Pancreas (tissue), 10 donors: ENCODE data around the gene FST. TPM values are rescaled to one million over a fixed set of nuclear protein-coding genes. Genes with fewer than 3 reads are reported as not detected.

ENCODE experiments used
- ATAC-seq, 4 donors: fragments of 200-7000 bp; cut with Tn5 transposase; one replicate each; pipeline versions ENCODE4 v1.8.0 to v1.9.1; 2020; ENCODE audit warnings: mild to moderate bottlenecking in 4 of 4, moderate library complexity in 4 of 4
- DNase-seq, 6 donors: peaks; one replicate each; pipeline ENCODE4 v3.0.0-alpha.2; 2020
- FAIRE-seq: peaks from 2 replicates; lab custom pipeline; 2012; peaks lifted over from hg19 to GRCh38; lab: Jason Lieb, UNC
- H3K27ac ChIP-seq, 4 donors: fragments of 200-600 bp; sonication (generic); 1 replicate in 3 of 4; 2 replicates in 1 of 4; pipeline versions ENCODE4 v1.5.0 to v1.8.0; 2020
- H3K27me3 ChIP-seq, 4 donors: fragments of 200-600 bp; one replicate each; pipeline ENCODE4 v1.8.0; 2021
- H3K36me3 ChIP-seq, 3 donors: fragments of 200-600 bp; sonication (generic) in 1 of 3; one replicate each; pipeline versions ENCODE4 v1.5.0 to v1.8.0; 2020 to 2021
- H3K4me1 ChIP-seq, 3 donors: fragments of 200-600 bp; one replicate each; pipeline ENCODE4 v1.8.0; 2021
- H3K4me3 ChIP-seq, 4 donors: fragments of 200-600 bp; sonication (generic) in 2 of 4; one replicate each; pipeline versions ENCODE4 v1.5.0 to v1.8.0; 2020 to 2021
- H3K9me3 ChIP-seq, 4 donors: fragments of 200-600 bp; one replicate each; pipeline ENCODE4 v1.8.0; 2021
- WGBS, 2 donors: extraction: QIAGEN DNeasy Blood & Tissue Kit; methylation state at CpG; one replicate each; pipeline ENCODE4 v1.1.7; 2013; 5-methylcytosine and 5-hydroxymethylcytosine counted together
- intact Hi-C, 3 donors: fragments of 100-400 bp; cut with DNase I; formaldehyde crosslinking; loops; one replicate each; pipeline versions ENCODE4 v1.11.1 to v1.14.2; 2022
- polyA plus RNA-seq, 2 donors: library from polyadenylated mRNA; stranded (reverse); fragments of 200-250 nt; gene quantifications; one replicate each; pipeline ENCODE4 v1.2.3, GENCODE V29; 2013
- total RNA-seq, 6 donors: library from RNA; stranded (reverse); fragmentation: NEBNext Ultra II Directional in 4 of 6; extraction: Animal tissue kit (Norgen Biotek cat#: 25700) in 4 of 6; gene quantifications; one replicate each; pipeline versions ENCODE4 v1.2.1 to v1.2.4, GENCODE V29; 2021 to 2023
- TF ChIP-seq, protein P1 (sequence below), 4 donors: fragments of 200-600 bp; sonication (generic) in 3 of 4; IDR thresholded peaks; one replicate each; pipeline versions ENCODE4 v1.5.0 to v1.8.0; 2021; ENCODE audit warnings: antibody characterized with exemption in 4 of 4
- donor health status: healthy with polysubstance abuse.
- donor health status: DM: no; HTN: no; CAD: no; lungs with moderate emphysema.
- donor health status: DM: no; HTN: no; CAD: no.
- donor health status: control.
- donor health status: control.
- donor health status: Bipolar disorder and iron deficiency.
- donor health status: DM: yes; HTN: yes; CAD: no.
- donor health status: DM: no; HTN: no; CAD: no.
- donor health status: DM: no; HTN: no; CAD: no.
- donor health status: DM: yes; HTN: yes; CAD: no.

Gene FST
- total and polyA plus RNA-seq, 8 donors = 0.45 to 1.8 (median 0.81) TPM; not detected in 1

DNA sequence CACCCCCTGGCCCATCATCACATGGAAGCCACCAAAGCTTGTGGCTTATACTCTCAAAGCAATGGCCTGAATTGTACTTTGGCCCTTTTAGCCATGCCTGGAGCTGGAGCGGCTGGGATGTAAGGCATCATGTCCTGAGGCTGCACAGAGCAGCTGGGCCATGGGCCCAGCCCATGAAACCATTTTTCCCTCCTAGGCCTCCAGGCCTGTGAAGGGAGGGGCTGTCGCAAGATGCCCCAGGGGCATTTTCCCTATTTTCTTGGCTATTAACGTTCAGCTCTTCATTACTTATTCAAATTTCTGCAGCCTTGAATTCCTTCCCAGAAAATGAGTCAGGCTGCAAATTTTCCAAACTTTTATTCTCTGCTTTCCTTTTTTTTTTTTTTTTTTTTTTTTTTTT lies 27.7 kb downstream of the FST start:
- TF ChIP-seq, protein P1, sequence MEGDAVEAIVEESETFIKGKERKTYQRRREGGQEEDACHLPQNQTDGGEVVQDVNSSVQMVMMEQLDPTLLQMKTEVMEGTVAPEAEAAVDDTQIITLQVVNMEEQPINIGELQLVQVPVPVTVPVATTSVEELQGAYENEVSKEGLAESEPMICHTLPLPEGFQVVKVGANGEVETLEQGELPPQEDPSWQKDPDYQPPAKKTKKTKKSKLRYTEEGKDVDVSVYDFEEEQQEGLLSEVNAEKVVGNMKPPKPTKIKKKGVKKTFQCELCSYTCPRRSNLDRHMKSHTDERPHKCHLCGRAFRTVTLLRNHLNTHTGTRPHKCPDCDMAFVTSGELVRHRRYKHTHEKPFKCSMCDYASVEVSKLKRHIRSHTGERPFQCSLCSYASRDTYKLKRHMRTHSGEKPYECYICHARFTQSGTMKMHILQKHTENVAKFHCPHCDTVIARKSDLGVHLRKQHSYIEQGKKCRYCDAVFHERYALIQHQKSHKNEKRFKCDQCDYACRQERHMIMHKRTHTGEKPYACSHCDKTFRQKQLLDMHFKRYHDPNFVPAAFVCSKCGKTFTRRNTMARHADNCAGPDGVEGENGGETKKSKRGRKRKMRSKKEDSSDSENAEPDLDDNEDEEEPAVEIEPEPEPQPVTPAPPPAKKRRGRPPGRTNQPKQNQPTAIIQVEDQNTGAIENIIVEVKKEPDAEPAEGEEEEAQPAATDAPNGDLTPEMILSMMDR (IDR thresholded peaks at IDR 0.05) = no peak
- Histone ChIP-seq H3K9me3 (no peaks in the 10 kb centered on the region), H3K4me3 (no peak overlapping the region), H3K27me3 (no peaks in the 10 kb centered on the region), H3K27ac (no peak overlapping the region), H3K4me1 (no peaks in the 10 kb centered on the region), H3K36me3 (no peaks in the 10 kb centered on the region)
- intact Hi-C loops = no loop called here
- DNase-seq = no peak
- no peak for FAIRE-seq
- ATAC-seq = no peak
- WGBS, 2 donors = 75 to 82% methylated on average over 3 of the region's 3 CpGs

DNA sequence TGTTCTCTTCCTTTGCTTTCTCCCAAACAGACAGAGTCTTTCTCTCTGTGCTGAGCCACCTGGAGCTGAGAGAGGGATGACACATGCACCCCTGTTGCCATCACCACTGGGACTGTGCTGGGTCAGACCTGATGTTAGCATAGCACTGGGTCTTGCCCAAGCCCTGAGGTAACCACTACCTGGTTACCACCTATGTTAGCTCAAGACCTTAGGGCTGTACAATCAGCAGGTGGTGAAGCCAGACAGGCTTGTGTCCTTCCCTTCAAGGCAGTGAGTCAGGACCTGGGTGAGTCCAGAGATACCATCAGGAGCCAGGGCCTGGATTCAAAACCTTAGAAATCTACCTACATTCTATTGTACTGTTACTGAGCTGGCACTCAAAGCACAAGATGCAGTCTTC lies 32.1 kb downstream of the FST start:
- no peaks in the 10 kb centered on the region for H3K36me3 ChIP-seq
- DNase-seq (no peak), ATAC-seq (no peak), FAIRE-seq (no peak)
- no peak overlapping the region for H3K4me3 ChIP-seq
- no peaks in the 10 kb centered on the region for H3K9me3 ChIP-seq
- no peaks in the 10 kb centered on the region for H3K27me3 ChIP-seq
- H3K27ac ChIP-seq = no peak overlapping the region
- no peaks in the 10 kb centered on the region for H3K4me1 ChIP-seq
- intact Hi-C loops = no loop called here
- TF ChIP-seq, protein P1 (IDR thresholded peaks at IDR 0.05) = no peak

DNA sequence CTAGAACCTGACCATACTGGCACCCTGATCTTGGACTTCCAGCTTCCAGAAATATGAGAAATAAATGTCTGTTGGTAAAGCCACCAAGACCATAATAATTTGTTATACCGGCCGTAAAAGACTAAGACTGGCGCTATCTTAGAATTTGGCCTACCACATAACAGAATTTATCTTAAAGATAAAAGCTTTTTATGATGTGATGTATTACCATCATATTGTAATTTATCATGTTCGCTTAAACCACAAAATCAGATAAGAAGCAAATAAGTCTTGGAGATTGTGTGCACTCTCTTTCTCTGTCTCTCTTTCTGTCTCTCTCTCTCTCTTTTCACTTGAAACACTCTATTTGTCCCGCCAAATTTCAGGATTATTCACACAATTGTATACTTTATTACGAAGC lies 35.6 kb downstream of the FST start:
- FAIRE-seq = no peak
- no peaks in the 10 kb centered on the region for H3K36me3 ChIP-seq
- TF ChIP-seq, protein P1 (IDR thresholded peaks at IDR 0.05) = no peak

DNA sequence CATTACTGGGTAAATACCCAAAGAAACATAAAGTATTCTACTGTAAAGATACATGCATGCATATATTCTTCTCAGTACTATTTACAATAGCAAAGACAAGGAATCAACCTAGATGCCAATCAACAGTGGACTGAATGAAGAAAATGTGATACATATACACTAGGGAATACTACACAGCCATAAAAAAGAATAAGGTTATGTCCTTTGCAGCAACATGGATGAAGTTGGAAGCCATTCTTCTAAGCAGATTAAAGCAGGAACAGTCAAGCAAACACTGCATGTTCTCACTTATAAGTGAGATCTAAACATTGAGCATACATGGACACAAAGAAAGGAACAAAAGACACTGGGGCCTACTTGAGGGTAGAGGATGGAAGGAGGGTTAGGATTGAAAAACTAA lies 40.4 kb downstream of the FST start:
- H3K9me3 ChIP-seq = no peaks in the 10 kb centered on the region
- no peak for ATAC-seq
- intact Hi-C loops = no loop called here

More for the DNA sequence above, 35.6 kb downstream of the FST start:
- H3K9me3 ChIP-seq = no peaks in the 10 kb centered on the region
- H3K4me3 ChIP-seq = no peak overlapping the region
- H3K27me3 ChIP-seq = no peaks in the 10 kb centered on the region
- DNase-seq = no peak
- no peaks in the 10 kb centered on the region for H3K4me1 ChIP-seq
- no peak for ATAC-seq
- H3K27ac ChIP-seq = no peak overlapping the region
- intact Hi-C loops = no loop called here
- WGBS, 2 donors = 60 to 64% methylated on average over 6 of the region's 6 CpGs

More for the DNA sequence above, 40.4 kb downstream of the FST start:
- Histone ChIP-seq H3K27me3 (no peaks in the 10 kb centered on the region), H3K27ac (no peak overlapping the region), H3K36me3 (no peaks in the 10 kb centered on the region), H3K4me3 (no peak overlapping the region), H3K4me1 (no peaks in the 10 kb centered on the region)
- TF ChIP-seq, protein P1 (IDR thresholded peaks at IDR 0.05) = no peak
- DNase-seq = no peak
- no peak for FAIRE-seq

Other genes starting within 250 kb of the FST start
- gene NDUFS4, start 80.0 kb downstream of the FST start, total RNA-seq = 10 to 100 TPM; 17.8 to 29.3 (median 22.3) TPM
- 10 to 100 TPM; 18.6 to 45.4 TPM for gene NDUFS4, start 80.0 kb downstream of the FST start, polyA plus RNA-seq